Measurements from ENCODE around the gene ITGA1. TPM values are rescaled to one million over a fixed set of nuclear protein-coding genes. Genes with fewer than 3 reads are reported as not detected.

The ITGA1 gene
- total and polyA plus RNA-seq, 4 donors: 24.2 to 187 (median 48.5) TPM

DNA sequence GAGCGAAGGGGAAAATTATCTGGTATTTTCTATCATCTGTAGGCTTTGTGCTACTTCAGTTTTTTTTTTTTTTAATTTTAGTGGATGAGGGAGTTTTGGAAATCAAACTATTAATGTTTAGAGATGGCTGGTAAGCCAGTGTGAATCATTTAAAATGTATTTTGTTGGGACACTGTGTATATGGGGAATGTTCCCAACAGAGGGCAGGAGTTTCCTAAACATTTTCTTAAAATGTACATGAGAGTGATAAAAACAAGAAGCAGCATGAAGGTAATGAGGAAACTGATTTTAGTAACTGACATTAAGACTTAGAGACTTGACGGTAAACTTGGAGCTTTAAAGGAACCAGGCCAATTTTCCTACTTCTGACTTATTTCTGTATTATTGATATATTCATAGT lies 133.2 kb downstream of the ITGA1 start:
- Histone ChIP-seq H3K4me1 (ENCODE audit: control insufficient read depth in 4 of 4, insufficient read depth in 4 of 4, low read length in 3 of 4) (no peaks in the 10 kb centered on the region), H3K36me3 (ENCODE audit: control insufficient read depth in 4 of 4, insufficient read depth in 3 of 4, low read depth in 1 of 4, low read length in 3 of 4) (peaks cover 3 to 52% (median 22%) of the 10 kb centered on the region in 4 donors), H3K27me3 (ENCODE audit: control insufficient read depth in 4 of 4, insufficient read depth in 4 of 4, low read length in 3 of 4) (no peaks in the 10 kb centered on the region), H3K9ac (ENCODE audit: low read depth in 1 of 2, low read length in 2 of 2) (no peak overlapping the region), H3K27ac (ENCODE audit: low read depth in 1 of 2, low read length in 2 of 2) (no peak overlapping the region), H3K4me3 (ENCODE audit: low read depth in 1 of 3, low read length in 3 of 3) (no peak overlapping the region), H3K9me3 (ENCODE audit: control insufficient read depth in 4 of 4, low read length in 3 of 4) (no peaks in the 10 kb centered on the region)
- 95% methylated on average over 2 of the region's 2 CpGs for WGBS
- no peak for DNase-seq (ENCODE audit: low spot score)
- TF ChIP-seq, protein P1, sequence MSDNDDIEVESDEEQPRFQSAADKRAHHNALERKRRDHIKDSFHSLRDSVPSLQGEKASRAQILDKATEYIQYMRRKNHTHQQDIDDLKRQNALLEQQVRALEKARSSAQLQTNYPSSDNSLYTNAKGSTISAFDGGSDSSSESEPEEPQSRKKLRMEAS (IDR thresholded peaks at IDR 0.05): no peak
- TF ChIP-seq, protein P2, sequence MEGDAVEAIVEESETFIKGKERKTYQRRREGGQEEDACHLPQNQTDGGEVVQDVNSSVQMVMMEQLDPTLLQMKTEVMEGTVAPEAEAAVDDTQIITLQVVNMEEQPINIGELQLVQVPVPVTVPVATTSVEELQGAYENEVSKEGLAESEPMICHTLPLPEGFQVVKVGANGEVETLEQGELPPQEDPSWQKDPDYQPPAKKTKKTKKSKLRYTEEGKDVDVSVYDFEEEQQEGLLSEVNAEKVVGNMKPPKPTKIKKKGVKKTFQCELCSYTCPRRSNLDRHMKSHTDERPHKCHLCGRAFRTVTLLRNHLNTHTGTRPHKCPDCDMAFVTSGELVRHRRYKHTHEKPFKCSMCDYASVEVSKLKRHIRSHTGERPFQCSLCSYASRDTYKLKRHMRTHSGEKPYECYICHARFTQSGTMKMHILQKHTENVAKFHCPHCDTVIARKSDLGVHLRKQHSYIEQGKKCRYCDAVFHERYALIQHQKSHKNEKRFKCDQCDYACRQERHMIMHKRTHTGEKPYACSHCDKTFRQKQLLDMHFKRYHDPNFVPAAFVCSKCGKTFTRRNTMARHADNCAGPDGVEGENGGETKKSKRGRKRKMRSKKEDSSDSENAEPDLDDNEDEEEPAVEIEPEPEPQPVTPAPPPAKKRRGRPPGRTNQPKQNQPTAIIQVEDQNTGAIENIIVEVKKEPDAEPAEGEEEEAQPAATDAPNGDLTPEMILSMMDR (IDR thresholded peaks at IDR 0.05; ENCODE audit: low read depth, low read length, missing input control): no peak
- TF ChIP-seq NR2F2 (IDR thresholded peaks at IDR 0.05): no peak
- TF ChIP-seq JUND (IDR thresholded peaks at IDR 0.05): no peak
- TF ChIP-seq FOXA1 (IDR thresholded peaks at IDR 0.05): no peak
- TF ChIP-seq, protein P3, sequence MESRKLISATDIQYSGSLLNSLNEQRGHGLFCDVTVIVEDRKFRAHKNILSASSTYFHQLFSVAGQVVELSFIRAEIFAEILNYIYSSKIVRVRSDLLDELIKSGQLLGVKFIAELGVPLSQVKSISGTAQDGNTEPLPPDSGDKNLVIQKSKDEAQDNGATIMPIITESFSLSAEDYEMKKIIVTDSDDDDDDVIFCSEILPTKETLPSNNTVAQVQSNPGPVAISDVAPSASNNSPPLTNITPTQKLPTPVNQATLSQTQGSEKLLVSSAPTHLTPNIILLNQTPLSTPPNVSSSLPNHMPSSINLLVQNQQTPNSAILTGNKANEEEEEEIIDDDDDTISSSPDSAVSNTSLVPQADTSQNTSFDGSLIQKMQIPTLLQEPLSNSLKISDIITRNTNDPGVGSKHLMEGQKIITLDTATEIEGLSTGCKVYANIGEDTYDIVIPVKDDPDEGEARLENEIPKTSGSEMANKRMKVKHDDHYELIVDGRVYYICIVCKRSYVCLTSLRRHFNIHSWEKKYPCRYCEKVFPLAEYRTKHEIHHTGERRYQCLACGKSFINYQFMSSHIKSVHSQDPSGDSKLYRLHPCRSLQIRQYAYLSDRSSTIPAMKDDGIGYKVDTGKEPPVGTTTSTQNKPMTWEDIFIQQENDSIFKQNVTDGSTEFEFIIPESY (IDR thresholded peaks at IDR 0.05): no peak
- no peak for TF ChIP-seq HNF4G (IDR thresholded peaks at IDR 0.05)
- TF ChIP-seq SP1 (IDR thresholded peaks at IDR 0.05): no peak
- no peak for TF ChIP-seq RAD21 (IDR thresholded peaks at IDR 0.05)
- TF ChIP-seq HNF4A (conservative IDR thresholded peaks at IDR 0.05): no peak
- no peak for TF ChIP-seq RXRA (IDR thresholded peaks at IDR 0.05)
- no peak for TF ChIP-seq GABPA (IDR thresholded peaks at IDR 0.05 in 1 of 2, conservative IDR thresholded peaks at IDR 0.05 in 1 of 2)
- TF ChIP-seq, protein P4, sequence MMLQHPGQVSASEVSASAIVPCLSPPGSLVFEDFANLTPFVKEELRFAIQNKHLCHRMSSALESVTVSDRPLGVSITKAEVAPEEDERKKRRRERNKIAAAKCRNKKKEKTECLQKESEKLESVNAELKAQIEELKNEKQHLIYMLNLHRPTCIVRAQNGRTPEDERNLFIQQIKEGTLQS (IDR thresholded peaks at IDR 0.05): no peak
- no peak for TF ChIP-seq YY1 (IDR thresholded peaks at IDR 0.05)
- TF ChIP-seq TAF1 (conservative IDR thresholded peaks at IDR 0.05): no peak
- TF ChIP-seq, protein P5, sequence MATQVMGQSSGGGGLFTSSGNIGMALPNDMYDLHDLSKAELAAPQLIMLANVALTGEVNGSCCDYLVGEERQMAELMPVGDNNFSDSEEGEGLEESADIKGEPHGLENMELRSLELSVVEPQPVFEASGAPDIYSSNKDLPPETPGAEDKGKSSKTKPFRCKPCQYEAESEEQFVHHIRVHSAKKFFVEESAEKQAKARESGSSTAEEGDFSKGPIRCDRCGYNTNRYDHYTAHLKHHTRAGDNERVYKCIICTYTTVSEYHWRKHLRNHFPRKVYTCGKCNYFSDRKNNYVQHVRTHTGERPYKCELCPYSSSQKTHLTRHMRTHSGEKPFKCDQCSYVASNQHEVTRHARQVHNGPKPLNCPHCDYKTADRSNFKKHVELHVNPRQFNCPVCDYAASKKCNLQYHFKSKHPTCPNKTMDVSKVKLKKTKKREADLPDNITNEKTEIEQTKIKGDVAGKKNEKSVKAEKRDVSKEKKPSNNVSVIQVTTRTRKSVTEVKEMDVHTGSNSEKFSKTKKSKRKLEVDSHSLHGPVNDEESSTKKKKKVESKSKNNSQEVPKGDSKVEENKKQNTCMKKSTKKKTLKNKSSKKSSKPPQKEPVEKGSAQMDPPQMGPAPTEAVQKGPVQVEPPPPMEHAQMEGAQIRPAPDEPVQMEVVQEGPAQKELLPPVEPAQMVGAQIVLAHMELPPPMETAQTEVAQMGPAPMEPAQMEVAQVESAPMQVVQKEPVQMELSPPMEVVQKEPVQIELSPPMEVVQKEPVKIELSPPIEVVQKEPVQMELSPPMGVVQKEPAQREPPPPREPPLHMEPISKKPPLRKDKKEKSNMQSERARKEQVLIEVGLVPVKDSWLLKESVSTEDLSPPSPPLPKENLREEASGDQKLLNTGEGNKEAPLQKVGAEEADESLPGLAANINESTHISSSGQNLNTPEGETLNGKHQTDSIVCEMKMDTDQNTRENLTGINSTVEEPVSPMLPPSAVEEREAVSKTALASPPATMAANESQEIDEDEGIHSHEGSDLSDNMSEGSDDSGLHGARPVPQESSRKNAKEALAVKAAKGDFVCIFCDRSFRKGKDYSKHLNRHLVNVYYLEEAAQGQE (IDR thresholded peaks at IDR 0.05): no peak
- no peak for TF ChIP-seq FOXA2 (IDR thresholded peaks at IDR 0.05)

DNA sequence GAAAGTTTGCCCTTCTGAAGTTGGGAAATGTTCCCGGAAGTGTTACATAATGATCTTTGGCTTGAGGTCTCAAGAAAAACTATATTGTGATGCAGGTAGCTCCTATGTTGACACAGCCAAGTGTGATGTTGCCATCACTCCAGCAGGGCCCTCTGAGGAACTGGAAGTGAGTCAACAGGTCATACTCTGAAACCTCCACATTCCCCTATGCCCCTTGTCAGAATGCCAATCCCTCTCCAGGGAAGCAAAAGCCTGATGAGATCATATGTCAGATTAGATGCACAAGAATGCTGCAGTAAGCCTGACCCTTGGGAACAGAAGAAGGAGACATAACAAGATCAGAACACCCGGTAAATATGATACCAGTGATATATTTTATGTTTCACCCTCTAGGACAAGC lies 134.7 kb downstream of the ITGA1 start:
- H3K36me3 ChIP-seq (ENCODE audit: control insufficient read depth in 4 of 4, insufficient read depth in 3 of 4, low read depth in 1 of 4, low read length in 3 of 4): peaks cover 3 to 52% (median 26%) of the 10 kb centered on the region in 4 donors
- DNase-seq (ENCODE audit: low spot score): no peak
- no peaks in the 10 kb centered on the region for H3K27me3 ChIP-seq (ENCODE audit: control insufficient read depth in 4 of 4, insufficient read depth in 4 of 4, low read length in 3 of 4)
- no peak overlapping the region for H3K27ac ChIP-seq (ENCODE audit: low read depth in 1 of 2, low read length in 2 of 2)
- no peak overlapping the region for H3K9ac ChIP-seq (ENCODE audit: low read depth in 1 of 2, low read length in 2 of 2)
- H3K4me3 ChIP-seq (ENCODE audit: low read depth in 1 of 3, low read length in 3 of 3): no peak overlapping the region
- TF ChIP-seq RXRA (IDR thresholded peaks at IDR 0.05) (peak in 1 of 2 donors; percentile 14), YY1 (IDR thresholded peaks at IDR 0.05) (no peak), EGR1 (IDR thresholded peaks at IDR 0.05; ENCODE audit: low read depth in 2 of 2) (no peak), RAD21 (IDR thresholded peaks at IDR 0.05) (peak in 1 of 2 donors; percentile 11), HNF4A (conservative IDR thresholded peaks at IDR 0.05) (peak in 1 of 2 donors; percentile 49), NR2F2 (IDR thresholded peaks at IDR 0.05) (no peak), FOXA2 (IDR thresholded peaks at IDR 0.05) (peak; percentile 37)
- TF ChIP-seq, protein P2 (IDR thresholded peaks at IDR 0.05; ENCODE audit: low read depth, low read length, missing input control): no peak
- TF ChIP-seq, protein P4 (IDR thresholded peaks at IDR 0.05): no peak
- H3K9me3 ChIP-seq (ENCODE audit: control insufficient read depth in 4 of 4, low read length in 3 of 4): no peaks in the 10 kb centered on the region
- 67% methylated on average over 2 of the region's 2 CpGs for WGBS
- H3K4me1 ChIP-seq (ENCODE audit: control insufficient read depth in 4 of 4, insufficient read depth in 4 of 4, low read length in 3 of 4): no peaks in the 10 kb centered on the region

Data from liver (tissue), 9 donors.